ENCODE results near the gene HDHD3.

DNA sequence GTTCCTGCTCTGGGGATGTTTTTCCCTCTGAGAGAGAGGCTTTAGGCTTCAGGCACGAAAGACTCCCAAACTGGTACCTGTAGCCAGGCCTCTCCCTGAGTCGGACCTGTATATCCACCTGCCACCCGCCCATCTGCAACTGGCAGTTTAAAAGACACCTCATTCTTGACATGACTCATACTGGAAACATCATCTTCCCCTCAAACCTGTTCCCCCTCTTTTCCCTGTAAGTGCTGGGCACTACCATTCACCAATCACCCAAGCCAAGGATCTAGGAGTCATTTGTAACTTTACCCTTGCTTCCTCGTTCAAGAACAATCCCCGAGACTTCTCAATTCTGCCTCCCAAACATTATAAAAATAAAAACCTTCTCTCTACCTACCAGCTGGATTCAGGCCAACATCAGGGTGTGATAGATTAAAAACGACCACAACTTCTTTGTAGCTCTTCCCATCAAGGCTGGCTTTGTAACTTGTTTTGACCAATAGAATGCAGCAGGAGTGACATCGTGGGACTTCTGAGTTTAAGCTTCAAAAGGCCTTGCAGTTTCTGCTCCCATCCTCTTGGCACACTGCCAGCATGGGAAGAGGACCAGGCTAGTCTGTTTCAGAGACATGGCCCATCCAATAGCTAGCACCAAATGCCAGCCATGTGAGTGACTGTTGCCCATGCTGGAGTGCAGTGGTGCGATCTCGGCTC is 34.9 kb downstream of the HDHD3 start:
- TF ChIP-seq EP300 (IDR thresholded peaks at IDR 0.05) (no peak), POLR2AphosphoS5 (IDR thresholded peaks at IDR 0.05) (peak in 2 of 3 donors; percentile 19 to 34)
- TF ChIP-seq, protein P1, sequence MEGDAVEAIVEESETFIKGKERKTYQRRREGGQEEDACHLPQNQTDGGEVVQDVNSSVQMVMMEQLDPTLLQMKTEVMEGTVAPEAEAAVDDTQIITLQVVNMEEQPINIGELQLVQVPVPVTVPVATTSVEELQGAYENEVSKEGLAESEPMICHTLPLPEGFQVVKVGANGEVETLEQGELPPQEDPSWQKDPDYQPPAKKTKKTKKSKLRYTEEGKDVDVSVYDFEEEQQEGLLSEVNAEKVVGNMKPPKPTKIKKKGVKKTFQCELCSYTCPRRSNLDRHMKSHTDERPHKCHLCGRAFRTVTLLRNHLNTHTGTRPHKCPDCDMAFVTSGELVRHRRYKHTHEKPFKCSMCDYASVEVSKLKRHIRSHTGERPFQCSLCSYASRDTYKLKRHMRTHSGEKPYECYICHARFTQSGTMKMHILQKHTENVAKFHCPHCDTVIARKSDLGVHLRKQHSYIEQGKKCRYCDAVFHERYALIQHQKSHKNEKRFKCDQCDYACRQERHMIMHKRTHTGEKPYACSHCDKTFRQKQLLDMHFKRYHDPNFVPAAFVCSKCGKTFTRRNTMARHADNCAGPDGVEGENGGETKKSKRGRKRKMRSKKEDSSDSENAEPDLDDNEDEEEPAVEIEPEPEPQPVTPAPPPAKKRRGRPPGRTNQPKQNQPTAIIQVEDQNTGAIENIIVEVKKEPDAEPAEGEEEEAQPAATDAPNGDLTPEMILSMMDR (IDR thresholded peaks at IDR 0.05), result no peak

Measured in suprapubic skin (tissue), 4 donors.